C1 segment of cervical spinal cord (tissue), 14 donors: ENCODE data around the gene GNG7.
"Not testable (repeated sequence)": the region's sequence is repeated elsewhere in the genome, so short reads cannot be mapped to it uniquely, and the experiment has no call there.

Experiments
- DNase-seq, 14 donors: peaks; one replicate each; lab custom pipeline; 2025; lab: John Stamatoyannopoulos, UW

The GNG7 gene

DNA sequence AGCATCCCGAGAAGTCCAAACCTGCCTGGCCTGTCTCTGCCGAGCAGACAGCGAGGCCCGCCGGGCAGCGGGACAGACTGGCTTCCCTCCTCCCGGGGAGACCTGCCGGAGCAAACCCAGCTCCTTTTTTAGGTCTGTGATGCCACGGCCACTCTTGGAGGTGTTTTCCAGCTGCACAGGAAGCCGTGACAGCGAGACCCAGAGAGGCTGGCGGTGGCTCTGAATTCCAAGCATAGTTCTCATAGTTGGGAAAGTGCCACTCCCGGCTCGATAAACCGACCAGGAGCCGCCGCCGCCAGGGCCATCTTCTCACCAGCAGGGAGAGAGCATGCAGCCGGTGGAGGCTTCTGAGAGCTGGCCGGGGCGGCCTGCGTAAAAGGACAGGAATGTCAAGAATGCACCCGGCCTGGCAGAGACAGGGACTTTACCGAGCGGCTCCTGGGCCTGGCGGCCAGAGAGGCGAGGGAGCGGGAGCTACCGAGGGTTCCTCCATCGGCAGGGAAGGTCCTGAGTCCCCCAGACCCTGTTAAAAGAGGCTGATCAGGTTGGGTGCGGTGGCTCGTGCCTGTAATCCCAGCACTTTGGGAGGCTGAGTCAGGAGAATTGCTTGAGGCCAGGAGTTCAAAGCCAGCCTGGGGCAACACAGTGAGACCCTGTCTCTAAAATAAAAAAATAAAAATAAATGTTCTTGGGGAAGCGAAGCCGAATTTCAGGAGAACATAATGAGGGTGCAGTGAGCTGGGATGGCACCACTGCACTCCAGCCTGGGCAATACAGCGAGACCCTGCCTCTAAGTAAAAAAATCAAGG lies 161.6 kb downstream of the GNG7 start:
- DNase-seq = no peak

DNA sequence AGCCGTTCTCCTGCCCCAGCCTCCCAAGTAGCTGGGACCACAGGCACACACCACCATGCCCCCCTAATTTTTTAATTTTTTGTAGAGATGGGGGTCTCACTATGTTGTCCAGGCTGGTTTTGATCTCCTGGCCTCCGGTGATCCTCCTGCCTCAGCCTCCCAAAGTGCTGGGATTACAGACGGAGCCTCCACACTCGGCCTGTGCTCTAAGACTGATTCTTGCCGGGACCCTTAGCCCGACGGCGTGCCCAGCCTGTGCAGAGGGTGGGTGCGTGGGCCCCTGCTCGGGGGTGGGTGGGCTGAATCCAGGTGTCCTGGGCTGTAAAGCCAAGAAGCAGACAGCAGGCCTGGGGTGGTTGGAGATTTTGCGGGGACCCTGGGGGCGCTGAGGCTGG lies 162.2 kb downstream of the GNG7 start:
- DNase-seq = no peak

DNA sequence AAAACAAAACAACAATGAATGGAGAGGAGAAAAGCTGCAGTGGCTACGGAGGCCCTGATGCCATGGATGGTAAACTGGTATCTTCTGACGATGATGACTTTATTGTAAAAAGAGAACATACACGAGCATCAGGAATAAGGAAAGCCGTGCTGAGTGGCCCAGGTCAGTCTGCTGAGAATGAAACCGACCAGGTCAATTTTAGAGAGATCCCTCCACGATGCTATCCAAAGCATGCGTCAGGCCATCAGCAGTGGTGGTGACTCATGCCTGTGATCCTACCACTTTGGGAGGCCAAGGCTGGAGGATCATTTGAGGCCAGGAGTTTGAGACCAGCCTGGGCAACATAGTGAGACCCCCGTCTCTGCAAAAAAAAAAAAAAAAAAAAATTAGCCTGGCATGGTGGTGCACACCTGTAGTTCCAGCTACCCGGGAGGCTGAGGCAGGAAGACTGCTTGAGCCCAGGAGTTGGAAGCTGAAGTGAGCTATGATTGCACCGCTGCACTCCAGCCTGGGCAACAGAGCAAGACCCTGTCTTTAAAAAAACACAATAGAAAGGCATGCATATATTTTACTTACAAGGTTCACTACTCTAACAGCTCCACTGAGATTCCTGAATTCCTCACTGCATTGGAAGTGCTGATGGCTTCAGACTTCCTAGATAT lies 164.3 kb downstream of the GNG7 start:
- DNase-seq = no peak

DNA sequence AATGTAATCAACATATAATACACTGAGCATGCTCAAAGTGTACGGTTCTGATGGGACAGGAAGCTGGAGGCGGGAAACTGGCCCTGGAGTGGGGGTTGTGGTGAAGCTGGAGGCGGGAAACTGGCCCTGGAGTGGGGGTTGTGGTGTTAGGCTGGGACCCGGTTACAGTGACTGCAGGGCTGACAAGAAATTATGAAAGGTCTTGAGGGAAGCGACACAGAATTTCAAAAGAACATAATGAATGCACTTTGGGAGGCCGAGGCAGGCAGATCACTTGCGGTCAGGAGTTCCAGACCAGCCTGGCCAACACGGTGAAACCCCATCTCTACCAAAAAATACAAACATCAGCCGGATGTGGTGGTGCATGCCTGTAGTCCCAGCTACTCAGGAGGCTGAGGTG lies 164.9 kb downstream of the GNG7 start:
- not testable (repeated sequence) for DNase-seq

DNA sequence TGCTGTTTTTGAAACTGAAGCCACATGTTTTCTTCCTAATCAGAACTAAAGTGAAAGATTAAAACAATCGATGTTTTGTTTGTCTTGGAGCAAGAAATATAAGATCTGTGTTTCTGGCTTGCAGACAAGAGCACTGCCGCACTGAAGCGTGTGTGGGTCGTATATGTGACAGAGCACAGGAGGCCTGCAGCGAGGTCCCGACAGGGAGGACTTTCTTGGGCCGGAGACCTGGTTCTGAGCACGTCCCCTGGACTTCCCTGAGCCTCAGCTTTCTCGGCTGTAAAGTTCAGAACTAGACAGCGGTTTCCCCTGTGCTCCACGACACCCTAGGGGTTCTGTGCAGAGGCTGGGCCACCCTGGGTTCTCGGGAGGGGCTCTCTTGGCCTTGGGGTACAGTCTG lies 166.0 kb downstream of the GNG7 start:
- no peak for DNase-seq

DNA sequence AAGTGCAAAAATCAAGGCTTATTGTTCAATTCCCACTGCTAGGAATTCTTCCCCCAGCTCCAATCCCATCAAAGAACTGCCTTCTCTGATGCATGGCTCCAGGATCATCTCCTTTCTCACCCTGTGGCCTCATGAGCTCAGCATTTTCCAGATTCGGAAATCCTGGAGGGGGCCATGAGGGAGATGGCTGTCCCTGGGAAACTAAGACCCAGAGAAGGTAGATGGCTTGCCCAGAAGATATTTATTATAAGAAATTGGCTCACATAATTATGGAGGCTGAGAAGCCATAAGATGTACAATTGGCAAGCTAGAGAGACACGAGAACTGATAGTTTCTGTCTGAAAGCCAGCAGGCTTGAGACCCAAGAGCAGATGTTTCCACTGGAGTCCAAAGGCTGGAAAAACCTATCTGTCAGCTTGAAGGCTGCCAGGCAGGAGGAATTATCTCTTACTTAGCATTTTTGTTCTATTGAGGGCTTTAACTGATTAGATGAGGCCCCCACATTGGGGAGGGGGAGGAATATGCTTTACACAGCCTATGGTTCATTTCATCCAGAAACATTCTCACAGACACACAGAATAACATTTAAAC lies 168.0 kb downstream of the GNG7 start:
- no peak for DNase-seq

DNA sequence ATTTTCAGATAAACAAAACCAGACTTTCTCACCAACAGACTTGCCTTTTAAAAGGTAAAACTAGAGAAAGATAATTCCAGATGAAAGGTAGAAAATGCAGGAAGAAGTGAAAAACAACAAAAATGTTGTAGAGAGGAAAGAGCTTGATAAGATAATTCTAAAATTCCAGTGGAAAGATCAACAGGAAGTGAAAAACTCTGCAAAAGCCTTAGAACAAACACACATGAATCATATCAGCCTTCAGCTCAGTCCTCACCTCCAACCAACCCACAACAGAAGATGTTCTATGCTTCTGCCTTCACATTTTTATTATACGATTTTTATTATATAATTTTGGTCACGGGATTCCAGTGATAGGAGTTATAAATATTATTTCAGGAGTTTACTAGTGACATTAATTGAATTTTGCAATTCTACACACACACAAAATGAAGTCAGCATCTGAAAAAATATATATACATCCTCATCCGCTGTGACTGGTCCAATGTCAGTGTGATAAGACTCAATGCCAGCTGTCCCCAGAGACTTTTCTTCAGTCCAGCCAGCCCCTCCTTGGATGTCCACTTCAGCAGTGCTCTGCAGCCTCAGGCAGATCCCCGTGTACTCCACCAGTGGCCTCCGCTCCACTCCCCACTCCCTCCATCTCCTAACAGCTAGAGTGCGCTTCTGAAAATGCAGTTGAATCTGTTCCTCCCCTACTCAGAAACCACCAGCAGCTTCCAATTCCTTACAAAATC lies 168.6 kb downstream of the GNG7 start:
- DNase-seq = no peak

DNA sequence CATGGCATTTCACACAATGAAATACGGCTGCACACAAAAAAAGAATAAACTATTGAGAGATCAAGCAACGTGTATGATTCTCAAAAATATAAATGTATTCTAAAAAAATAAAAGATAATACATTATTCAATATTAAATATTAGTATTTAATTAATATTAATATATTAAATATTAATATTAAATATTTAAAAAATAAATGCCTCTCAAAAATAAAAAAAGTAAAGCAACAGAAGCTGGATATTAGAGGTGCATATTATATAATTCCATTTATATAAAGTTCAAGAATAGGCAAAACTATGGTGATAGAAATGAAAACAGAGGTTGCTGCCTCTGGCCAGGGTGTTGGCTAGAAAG lies 169.4 kb downstream of the GNG7 start:
- no peak for DNase-seq

DNA sequence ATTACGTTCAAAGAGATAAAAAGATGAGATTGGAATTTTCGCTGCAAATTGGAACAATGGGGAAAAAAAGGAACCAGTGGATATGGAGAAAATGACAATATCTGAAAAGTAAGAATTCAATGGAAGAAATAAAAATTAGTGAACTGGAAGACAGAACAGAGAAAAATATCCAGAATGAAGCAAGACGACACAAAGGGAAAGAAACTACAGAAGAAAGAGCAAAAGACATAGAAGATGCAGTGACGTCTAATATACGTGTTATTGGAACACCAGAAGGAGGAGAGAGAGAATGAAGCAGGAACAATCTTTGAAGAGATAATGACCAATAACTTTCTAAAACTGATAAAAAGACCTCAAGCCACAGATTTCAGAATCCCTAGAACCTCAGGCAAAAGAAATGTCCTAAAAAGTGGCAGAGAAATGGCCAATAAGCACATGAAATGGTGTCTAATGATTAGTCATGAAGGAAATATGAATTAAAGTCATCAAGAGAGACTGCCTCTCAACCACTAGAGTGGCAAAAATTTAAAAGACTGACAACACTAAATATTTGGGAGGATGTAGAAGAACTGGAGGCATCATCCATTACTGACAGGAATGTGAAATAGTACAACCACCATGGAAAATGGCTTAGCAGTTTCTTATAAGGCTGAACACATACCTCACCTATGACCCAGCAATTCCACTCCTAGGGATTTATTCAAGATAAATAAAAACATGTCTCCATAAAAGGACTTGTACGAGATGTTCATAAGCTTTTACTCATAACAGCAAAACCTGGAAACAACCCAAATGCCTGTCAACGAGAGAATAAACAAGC lies 170.0 kb downstream of the GNG7 start:
- no peak for DNase-seq

DNA sequence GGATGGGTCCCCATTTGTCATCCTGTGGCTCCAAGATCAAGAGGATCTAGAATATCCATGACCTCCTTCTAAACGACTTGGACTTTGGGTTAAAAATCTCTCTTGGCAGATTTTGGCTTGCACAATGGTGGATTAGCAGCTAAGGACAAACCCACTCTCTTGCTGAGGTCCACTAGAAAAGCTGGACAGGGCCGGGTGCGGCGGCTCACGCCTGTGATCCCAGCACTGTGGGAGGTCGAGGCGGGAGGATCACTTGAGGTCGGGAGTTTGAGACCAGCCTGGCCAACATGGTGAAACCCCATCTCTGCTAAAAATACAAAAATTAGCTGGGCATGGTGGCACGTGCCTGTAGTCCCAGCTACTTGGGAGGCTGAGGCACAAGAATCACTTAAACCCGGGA lies 172.6 kb downstream of the GNG7 start:
- not testable (repeated sequence) for DNase-seq

DNA sequence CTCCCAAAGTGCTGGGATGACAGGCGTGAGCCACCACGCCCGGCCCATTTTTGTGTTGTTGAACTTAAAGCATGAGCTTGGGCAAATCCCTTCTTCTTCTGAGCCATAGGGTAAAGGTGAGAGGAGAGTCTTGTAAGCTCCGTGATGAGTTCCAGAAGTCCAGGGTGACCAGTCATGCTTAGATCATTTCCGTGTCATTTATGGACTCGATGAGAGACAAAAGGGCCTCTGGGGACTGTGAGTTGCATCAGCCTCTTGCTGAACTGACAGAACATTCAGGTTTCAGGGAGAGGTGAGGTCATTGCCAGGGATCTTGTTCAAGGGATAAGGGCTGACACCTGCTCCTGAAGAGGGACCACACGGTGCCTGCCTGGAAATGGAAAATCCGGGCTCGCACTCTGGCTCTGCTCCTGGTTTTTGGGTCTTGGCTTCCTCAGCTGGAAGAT lies 173.0 kb downstream of the GNG7 start:
- DNase-seq = no peak

DNA sequence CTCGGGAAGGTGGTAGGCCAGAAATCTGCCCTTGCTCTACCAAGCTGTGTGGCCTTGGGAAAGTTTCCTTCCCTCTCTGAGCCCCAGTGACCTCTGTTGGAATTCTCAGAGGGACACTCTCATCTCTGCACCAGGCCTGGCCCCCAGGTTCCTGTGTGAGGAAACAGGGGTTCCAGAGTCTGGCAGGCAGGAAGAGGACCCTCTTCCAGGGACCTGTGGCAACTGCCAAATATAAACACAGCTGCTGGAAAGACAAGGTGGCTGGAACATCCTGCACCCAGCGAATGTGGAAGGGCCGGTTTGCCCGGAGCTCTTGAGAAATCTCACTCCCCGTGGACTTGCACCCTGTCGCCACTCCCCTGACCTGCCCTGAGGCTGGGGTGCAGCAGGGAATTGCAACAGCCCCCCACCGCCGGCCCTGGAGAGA lies 173.8 kb downstream of the GNG7 start:
- DNase-seq = no peak

DNA sequence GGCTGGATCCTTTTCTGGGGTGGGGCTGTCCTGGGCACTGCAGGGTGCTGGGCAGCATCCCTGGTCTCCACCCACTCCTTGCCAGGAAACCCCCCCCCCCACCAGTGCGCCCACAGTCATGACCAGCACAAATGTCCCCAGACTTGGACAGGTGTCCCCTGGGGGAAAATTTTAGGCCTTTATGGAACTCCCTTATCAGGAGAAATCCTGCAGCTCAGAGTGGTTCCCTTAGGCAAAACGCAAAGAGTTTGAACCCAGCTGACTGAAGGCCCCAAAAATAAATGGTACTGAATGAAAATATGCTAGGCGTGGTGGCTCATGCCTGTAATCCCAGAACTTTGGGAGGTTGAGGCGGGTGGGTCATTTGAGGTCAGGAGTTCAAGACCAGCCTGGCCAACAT lies 174.8 kb downstream of the GNG7 start:
- no peak for DNase-seq

DNA sequence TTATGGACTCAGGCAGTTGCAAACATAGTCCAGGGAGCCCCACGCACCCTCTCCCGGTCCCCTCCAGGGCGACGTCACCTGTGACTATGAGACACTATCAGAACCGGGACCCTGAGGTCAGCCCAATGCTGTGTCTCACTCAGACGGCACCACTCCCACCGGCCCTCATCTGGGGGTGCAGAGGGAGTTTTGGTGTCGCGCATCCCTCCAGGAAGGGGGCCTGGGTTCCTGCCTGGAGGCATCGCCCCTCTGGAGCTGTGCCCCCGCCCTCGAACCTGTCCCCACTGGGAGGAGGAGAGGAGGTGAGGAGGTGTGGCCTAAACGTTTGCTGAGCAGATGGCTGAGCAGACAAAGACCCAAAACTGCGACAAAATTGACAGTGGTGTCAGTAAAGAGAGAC lies 175.3 kb downstream of the GNG7 start:
- DNase-seq = no peak

DNA sequence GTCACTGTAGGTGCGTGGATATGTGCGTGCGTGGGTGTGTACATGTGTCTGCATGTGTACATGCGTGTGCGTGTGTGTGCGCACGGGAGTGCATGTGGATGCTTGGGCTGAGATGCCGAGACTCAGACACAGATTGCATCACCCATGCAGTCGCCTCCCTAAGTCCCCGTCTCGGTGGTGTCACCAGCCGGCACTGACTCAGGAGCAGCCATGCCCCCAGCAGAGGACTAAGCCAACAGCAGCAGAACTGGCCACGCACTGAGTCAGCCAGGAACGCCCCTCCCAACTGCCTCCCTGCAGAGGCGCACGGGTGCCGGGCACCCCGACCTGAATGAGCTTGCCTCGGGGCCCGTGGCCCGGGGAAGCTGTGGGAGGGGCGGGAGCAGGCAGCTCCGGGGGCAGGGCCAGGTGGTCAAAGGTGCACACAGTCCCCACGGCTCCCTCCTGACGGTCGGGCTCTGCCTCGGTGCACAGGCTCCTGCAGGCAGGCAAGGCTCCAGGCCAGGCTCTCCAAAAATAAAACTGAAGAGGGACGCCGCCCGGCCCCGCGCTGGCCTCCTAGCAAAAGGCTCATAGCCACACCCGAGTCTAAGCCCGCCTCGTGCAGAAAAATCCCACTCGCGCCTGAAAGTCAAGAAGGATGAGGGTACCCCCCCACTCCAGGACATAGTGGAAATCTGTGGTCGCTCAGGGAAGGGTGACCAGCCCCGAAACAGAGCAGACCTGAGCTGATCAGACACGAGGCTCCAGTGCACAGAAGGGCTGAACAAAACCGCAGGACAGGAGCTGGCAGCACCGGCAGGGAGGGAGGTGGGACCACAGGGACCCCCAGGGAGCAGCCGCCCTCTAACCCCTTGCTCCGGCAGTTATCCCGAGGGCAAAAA lies 177.4 kb downstream of the GNG7 start:
- DNase-seq = peak in 3 of 14 donors; percentile 31 to 82 (median 78)

DNA sequence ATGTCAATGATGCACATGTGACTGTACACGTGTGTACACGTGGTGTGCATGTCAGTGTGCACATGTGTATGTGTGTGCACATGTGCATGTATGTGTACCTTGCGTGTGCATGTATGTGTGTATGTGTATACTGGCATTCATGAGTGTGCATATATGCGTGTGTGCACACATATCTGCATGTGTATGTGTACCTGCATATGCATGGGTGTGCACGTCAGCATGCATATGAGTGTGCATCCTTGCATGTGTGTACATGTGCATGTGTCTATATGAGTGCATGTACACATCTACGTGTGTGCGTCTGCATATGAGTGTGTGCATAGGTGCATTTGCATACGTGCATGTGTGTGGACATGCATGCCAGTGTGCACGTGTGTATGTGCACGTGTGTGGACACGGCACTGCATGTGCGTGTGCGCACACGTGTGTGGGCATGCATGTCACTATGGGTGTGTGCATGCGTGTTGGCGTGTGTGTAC lies 178.1 kb downstream of the GNG7 start:
- no peak for DNase-seq

DNA sequence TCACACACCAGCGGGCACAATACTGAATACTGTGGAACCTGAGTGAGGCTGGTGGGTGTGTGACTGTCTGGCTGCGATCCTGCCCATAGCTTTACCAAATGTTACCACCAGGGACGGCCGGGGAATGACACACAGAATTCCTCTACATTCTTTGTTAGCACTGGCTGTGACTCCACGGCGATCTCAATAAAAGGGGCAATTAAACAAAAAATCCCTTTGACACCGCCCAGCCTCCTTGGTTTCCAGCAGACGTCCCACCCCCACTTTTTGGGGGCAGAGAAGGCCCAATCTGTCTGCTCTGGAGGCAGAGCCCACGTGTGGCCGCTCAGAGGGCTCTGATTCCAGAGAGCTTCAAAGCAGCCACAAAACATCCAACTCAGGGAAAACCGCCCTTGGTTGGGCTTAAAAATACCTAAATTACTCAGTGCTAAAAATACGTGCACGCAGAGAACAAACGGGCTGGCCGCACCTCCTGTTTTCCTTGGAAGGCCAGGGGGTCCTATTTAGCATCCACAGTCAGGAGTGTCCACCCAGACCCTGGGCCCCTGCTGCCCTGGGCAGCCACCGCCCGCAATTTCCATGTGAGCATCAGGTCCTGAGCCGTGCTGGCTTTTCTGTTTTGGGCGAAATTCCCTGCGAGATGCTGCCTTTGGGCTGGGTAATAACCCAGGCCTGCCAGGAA lies 178.7 kb downstream of the GNG7 start:
- DNase-seq = peak in 2 of 14 donors; percentile 26 to 51

DNA sequence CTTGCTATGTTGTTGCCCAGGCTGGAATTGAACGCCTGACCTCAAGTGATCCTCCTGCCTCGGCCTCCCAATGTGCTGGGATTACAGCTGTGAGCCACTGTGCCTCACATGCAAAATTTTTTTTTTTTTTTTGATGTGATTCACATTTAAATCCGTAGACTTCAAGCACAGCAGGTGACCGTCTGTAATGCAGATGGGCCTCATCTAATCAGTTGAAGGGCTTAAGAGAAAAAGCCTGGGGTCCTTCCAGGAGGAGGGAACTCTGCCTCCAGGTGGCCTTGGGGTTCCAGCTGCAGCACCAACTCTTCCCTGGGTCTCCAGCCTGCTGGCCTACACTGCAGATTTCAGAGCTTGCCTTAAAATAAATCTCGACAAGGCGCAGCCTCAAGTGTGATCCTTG lies 183.0 kb downstream of the GNG7 start:
- no peak for DNase-seq

DNA sequence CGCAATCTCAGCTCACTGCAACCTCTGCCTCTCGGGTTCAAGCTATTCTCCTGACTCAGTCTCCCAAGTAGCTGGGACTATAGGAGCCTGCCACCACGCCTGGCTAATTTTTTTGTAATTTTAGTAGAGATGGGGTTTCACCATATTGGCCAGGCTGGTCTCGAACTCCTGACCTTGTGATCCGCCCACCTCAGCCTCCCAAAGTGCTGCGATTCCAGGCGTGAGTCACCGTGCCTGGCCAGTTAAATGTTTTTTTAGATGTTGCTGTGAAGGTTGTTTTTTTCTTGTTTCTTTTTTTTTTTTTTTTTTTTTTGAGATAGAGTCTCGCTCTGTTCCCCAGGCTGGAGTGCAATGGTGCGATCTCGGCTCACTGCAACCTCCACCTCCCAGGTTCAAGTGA lies 183.6 kb downstream of the GNG7 start:
- not testable (repeated sequence) for DNase-seq
